HG02852 (cell line): ENCODE results near the gene PLCH2.
"Not testable (repeated sequence)": the region's sequence is repeated elsewhere in the genome, so short reads cannot be mapped to it uniquely, and the experiment has no call there.

Source experiments
- ATAC-seq: cut with Tn5 transposase; IDR thresholded peaks from one replicate; pipeline ENCODE4 v1.9.1; 2021; ENCODE audit warnings: mild to moderate bottlenecking, moderate library complexity; ENCODE audit not compliant: unreplicated experiment

The PLCH2 gene

DNA sequence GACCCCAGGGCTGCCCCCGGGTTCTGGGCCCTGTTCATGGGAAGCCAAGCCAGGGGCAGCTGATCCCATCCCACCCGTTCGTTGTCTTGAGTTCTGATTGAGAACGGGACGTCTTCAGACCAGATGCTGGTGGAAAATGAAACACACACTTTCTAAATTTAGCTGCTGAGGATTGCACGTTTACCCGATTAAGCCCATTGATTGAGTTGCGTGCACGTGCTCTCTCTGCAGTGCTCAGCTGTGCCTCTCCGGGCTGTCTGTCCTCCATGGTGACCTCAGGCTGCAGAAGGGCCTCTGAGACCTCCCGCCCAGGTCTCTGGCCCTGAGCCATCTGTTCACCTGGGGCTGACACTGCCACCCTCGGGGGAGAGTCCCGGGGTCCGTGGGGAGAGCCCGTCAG is 36.7 kb upstream of the PLCH2 start:
- ATAC-seq, result no peak

DNA sequence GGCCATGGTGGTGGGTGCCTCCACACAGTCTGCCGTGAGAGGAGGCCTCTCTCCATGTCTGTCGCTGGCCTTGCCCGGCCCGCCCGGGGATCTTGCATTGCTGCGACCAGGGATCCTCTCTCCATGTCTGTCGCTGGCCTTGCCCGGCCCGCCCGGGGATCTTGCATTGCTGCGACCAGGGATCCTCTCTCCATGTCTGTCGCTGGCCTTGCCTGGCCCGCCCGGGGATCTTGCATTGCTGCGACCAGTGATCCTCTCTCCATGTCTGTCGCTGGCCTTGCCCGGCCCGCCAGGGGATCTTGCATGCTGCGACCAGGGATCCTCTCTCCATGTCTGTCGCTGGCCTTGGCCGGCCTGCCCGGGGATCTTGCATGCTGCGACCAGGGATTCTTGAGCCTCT is 35.7 kb upstream of the PLCH2 start:
- ATAC-seq, result not testable (repeated sequence)

DNA sequence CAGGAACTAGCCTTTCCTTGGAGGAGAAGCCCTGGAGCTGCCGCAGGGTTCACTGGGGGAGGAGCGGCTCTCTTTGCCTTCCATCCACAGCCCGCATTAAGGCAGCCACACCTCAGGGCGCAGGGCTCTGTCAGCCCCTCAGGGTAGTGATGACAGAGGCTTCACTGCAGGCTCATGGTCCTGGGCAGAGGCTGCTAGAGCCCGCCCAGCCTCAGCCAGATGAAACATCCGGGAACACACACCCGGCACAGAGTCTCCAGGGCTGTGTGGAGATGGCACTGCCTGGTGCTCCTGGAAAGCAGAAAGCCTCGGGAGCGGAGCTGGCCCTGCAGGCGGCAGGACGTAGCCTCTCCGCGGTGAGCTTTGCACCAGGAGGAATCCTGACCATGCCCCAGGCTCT is 34.3 kb upstream of the PLCH2 start:
- no peak for ATAC-seq

DNA sequence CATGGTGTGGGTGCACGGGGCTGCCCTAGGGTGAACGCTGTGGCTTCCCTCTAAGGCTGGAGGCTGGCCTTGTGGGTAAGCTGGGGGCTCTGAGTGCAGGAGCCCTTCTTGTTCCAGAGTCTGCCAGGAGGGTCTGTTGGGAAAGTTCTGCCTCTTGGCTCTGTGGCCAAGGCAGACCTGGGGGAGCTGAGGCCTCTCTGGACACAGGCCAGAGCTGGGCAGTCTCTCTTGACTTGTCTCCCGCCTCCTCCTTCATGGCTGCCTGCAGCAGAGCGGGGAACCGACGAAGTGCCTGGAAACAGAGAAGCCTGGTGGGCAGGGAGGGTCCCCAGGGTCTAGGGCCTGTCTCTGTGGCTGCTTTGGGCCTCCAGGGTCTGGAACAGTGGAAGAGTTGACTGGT is 33.4 kb upstream of the PLCH2 start:
- no peak for ATAC-seq

DNA sequence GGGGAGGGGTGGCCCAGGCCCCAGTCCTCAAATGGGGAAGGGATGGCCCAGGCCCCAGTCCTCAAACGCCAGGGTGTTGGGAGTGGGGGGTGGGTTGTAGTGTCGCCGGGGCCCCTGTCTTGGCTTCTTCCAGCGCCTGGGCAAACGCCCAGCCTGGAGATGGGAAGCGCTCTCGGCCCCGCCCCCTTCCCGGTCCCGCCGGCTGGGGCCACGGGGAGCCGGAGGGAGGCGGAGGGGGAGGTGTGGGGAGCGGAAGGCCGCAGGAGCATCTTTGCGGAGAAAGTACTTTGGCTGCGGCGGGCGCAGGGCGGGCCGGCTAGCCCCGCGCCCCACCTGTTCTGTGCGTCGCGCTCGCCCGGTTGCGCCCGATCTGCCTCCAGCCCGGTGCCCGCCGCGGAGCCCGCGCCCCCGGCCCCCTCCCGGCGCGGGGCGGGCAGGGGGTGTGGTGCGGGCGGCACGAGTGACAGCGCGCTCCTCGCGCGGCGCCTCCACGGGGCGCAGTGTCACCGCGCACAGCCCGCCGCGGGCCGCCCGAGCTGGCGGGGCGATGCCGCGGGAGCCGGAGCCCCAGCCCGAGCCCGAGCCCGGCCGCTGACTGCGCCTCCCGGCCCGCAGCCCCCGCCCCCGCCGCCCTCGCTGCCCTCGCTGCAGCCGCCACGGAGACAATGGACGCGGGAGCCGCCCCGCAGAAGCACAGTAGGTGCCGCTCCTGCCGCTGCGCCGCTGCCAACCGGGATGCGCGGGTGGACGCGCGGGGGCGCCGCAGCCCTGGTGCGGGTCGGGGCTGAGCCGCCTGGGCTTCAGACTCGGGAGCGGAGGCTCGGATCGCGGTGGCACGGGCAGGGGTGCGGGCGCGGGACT is 32.6 kb upstream of the PLCH2 start:
- no peak for ATAC-seq

DNA sequence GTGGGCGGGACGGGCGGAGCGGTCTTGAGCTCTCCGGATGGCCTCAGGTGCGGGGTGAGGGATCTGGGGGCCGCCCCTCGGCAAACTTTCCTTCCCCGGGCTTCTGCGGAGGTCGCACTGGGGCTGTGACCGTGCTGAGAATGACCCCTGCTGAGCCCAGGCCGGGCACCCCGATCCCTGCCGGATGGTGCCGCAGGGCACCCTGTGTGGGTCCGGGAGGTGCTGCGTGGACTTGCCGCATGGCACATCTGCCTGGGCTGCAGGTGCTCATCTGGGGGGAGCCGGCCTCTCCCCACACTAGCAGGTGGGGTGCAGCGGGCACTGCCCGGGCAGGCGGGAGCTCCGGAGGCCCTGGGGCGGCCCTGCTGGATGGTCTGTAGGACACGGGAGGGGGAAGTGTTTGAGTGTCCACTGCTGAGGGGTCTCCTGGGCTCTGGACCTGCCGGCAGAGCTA is 31.9 kb upstream of the PLCH2 start:
- no peak for ATAC-seq

DNA sequence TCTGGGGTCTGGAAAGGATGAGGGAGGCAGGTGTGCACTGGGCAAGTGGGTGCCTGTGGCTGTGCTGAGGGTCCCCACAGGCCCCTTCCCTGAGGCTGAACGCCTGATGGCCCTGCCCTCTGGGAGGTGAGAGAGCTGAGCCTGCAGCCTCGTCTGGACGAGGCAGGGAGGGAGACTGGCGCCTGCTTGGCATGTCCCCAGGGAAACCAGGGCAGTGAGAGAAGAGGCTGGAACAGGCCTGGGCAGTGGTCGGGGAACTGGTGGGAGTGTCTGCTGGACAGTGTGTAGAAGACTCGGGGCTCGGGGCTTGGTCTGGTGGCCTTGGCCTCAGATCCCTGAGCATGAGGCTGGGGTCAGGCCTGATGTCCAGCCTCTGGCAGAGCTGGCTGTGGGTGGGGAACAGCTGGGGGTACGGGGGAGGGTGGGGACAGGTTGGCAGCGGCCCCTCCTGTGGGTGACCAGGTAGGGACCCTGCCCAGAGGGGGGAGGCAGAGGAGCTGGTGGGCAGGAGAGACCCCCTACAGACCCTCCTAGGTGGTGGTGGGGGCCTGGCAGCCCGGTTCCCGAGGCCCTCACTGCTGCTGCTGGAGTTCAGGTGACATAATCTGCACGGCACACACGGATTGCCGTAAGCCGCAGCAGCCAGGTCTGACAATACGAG is 30.8 kb upstream of the PLCH2 start:
- ATAC-seq, result no peak

DNA sequence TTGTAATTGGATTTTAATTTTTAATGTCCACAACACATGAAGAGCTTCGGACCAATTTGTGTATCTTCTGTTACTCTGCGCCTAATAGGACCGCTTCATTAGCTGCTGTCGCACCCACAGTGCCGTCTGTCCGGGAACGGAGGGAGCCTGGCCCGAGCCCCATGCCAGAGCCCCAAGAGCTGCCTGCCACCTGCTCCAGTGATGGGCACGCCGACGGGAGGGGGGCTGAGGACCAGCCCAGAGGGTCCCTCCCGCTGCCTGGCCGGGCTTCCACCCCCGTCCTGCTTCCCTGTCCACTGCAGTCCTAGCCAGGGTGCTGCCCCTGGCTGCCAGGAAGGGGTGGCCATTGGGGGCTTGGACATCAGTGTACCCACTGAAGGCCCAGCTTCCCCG is 30.3 kb upstream of the PLCH2 start:
- ATAC-seq, result no peak

DNA sequence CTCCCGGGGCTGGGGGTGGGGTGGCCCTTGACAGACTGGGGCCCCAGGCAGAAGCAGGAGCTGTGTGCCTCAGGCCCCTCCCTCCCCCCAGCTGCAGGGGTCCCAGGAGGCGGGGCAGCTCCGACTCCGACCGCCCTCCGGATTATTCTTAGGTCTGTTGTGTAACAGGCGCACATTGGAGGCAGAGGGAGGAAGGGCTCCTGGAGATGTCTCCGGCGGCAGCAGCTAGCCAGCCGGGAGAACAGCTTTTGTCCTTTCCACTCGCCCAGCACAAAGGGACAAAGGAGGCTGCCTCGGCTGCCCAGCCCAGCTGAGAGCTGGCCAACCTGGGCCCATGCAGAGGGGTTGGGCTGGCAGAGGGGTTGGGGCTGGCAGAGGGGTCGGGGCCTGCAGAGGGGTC is 29.7 kb upstream of the PLCH2 start:
- ATAC-seq, result no peak

DNA sequence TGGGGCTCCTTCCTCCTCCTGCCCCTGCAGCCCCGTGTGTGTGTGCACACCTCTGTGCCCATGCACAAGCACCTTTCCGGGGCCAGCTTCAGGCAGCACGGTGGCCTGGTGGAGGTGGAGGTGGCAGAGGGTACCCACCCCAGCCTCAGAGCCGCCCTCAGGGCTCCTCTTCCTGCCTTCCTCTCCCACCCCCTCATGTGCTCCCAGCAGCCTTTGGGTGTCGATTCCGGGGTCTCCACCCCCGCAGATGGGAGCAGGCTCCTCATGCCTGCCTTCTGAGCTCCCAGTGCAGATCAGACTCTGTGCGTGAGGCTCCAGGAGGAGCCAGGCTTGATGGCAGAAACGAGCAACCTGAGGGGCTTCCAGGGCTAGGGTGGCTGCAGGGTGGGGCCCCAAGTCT is 29.2 kb upstream of the PLCH2 start:
- no peak for ATAC-seq

DNA sequence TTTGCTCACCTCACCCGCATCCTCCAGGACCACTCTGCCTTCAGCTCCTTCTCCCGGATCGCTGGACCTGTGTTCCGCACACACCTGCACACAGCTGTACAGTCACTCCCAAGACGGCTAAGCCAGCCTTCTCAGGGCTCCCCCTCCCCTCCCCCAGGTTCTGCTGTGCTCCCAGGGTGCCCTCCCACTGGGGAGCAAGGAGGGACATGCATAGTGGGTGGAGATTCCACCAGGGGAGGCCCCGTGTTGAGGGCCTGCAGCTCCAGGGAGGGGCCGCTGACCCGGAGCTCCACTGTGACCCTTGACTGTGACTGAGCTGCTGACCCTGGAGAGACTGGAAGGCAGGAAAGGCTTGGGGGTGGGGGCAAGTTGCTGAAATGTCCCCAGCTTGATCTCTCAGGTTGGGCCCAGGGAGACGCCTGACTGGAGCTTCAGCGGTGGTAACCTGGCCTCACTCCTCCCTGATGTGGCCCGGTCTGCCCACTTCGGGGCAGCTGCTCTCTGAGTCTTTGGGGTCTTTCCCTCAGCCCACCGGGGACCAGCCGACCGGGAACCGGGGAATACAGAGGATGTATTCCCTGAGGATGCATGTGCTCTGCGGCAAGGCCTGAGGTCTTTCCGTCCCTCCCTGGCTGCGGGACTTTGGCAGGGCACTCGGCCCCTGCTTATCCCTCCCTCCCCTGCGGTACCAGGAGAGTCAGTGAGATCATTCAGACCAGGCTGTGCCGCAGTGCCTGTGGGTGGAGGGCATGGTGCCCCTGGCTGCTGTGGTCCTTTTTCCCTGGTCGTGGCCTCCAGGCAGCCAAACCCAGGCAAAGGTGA is 28.6 kb upstream of the PLCH2 start:
- ATAC-seq, result no peak

DNA sequence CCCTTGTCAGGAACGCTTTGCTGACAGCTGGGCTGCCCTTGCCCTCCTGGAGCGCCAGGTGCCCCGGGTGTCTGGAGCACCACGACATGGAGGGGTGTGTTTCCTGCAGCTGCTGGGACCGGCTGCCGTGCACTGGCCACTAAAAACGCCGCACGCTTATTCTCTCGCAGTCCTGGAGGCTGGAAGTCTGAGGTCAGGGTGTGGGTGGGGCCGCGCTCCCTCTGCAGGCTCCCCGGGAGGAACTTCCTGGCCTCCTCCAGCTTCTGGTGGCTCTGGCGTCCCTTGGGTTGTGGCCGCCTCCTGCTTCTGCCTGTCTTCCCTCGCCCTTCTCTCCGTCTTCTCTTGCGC is 28.0 kb upstream of the PLCH2 start:
- ATAC-seq, result no peak

DNA sequence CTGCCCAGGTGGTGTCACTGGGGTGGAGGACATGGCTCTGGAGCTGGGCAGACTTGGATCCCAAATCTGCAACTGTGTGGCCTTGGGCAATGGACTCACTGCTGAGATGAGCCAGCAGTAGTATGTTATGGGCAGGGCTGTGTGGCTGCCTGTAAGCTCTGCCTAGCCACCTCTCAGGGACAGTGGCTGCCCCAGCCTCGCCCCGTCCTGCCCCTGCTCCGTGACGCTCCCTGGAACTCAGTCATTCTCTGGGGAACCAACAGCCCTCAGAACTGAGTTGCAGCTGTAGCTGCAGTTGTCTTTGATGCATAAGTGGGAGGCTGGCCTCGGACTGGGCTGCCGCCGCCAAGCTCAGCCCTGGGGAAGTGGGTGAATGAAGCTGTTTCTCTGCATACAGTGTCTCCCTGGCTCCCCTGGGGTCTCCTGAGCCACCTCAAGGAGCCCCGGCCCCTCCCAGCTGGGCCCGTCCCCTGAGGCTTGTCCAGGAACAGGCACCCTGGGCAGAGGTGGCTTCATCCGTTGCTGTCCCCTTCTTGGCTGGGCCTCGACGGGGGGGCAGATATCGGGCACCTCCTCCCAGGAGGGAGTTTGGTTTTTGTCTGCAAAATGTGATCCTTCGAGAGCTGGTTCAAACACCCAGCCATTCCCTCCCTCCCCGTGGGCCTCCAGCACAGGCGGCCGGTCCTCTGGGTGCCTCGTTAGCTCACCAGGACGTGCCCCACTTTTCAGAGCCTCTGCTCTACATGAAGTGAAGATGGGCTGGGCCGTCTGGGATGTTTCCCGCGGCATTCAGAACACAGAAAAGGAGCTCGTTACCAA is 26.2 kb upstream of the PLCH2 start:
- ATAC-seq, result no peak

DNA sequence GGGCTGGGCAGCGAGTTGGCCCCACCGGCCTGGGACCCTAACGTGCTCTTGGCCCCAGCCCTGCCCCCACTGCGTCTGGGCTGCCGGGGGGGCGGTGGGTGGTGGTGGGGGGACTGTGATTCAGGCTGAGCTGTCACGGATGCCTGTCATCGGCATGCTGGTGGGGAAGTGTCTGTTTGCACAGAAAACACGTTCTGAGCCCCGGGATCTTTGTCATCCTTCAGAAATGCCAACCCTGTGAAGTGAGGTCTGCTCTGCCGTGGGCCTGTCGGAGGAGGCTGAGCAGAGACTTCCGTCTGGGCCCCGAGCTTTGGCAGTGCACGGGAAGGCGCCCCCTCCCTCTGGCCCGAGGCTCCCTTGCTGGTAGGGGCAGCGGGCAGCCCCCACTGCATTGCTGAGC is 24.3 kb upstream of the PLCH2 start:
- no peak for ATAC-seq

DNA sequence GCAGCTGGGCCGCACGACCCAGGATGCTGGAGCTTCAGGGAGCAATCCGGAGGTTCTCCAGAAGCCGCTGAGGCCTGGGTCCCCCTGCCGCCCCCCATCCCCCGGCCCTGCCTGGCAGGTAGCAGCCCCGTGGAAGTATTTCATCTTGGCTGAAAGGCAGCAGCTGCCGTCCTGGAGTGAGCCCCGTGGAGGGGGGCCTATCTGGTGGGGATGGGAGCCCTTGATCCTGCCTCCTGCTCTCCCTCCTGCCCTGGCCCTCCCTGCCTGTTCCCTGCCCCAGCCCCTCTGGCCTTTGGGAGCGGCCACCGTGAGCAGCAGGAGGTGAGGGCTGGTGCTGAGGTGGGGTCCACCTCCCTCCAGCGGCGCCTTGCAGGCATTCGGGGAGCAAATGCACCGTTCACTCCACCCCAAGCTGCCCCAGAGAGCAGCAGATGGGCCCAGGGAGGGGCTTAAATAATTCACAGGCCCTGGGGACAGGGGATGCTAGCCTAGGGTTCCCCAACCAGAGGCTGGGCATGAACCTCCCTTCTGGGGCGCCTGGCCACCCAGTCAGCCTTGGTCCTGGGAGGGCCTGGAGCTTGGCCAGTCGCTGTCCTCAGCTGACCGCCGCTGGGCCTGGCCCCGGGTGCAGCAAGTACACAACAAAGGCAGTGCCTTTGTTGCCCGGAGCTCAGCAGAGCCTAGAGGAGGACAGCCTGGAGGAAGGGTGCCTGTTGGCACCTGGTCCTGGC is 23.7 kb upstream of the PLCH2 start:
- ATAC-seq, result no peak

DNA sequence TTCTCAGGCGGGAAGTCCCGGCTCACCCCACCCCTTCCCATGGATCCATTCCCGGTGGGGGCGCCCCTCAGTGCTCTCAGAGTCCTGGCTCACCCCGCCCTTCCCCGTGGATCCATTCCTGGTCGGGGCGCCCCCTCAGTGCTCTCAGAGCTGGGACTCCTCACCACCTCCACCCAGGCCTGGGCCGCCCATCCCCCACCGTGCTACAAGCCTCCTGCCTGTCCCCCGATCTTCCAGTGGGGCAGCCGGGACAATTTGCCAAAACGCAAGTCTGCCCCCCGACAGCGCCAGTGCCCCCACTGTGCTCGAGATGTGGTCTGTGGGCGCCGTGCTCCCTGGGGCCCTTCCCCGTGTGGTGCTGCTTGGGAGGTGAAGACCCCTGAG is 23.2 kb upstream of the PLCH2 start:
- no peak for ATAC-seq

DNA sequence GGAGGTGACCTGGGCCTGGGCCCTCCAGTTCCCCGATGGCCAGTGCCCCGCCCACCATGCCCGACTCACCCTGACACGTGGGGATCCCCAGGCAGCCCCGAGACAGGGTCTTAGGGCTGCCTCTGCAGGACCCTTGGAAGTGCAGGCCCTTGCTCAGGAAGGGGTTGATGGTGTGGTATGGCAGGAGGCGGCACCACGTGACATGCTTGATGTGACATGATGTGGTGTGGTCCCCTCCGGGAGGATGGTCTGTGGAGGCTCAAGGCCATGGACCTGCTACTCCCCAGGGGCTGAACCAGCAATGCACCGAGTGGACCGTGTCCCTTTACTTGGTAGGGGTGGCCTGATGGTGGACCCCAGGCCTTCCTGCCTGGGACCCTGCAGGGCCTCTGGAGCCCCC is 21.9 kb upstream of the PLCH2 start:
- ATAC-seq, result no peak

DNA sequence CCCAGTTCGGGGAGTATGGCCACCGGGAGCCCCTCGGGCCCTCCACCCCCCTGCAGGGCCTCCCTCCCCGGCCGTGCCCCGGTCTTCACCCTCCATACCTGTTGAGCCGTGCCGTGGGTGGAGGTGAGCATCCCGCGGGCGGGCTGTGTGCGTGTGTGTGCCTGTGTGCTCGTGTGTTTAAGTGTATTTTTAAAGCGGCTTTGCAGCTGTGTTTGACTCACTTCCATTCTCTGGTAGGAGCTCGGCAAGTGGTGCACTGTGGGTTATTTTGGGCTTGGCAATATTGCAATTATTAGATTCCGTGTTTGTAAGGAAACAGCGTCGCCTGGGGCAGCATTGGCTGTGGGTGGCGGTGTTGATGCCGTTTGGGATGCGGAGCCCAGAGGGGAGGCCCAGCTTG is 20.3 kb upstream of the PLCH2 start:
- ATAC-seq, result no peak

DNA sequence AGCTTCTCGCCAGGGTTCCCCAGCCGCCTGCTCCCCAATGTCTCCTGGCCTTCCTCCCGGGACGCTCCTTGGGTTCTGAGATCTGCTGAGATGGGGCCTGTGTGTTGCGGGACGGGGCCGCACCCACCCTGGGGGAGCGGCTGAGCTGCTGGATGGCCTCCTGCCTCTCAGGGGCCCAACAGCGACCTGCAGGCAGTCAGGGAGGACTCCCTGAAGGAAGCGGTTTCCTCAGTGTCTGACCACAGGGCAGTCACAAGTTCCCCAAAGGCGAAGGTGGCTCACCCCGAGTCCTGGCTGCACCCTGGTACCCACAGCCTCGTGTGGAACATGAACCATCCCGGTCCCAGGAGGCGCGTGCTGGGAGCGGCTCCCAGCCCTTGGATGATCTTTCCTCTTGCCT is 18.6 kb upstream of the PLCH2 start:
- no peak for ATAC-seq

DNA sequence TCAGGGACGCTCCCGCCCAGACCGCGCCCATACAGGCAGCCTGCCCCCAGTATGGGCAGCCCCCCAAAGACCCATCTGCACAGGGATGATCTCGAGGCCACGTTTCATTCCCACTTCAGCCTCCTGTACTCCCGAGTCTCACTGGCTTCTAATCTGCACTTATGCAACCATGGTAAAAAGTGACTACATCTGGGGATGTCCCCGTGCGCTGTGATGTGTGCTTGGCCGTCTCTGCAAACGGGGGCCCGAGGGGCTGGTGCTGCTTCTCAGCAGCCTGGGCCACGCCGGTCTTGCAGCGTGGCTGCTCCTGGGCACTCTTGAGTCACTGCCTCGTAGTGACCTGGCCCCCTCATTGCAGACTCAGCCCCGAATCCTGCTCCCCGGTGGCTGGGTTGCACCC is 17.4 kb upstream of the PLCH2 start:
- no peak for ATAC-seq
